ENCODE data around the gene GGT7. TPM values are rescaled to one million over a fixed set of nuclear protein-coding genes. Genes with fewer than 3 reads are reported as not detected.

Gene GGT7
- total and polyA plus RNA-seq, 9 of the 15 experiments (the other 6 are each of a cell fraction or from before 2014, with no cell fraction given): 0.04 to 18.3 (median 5.9) TPM

DNA sequence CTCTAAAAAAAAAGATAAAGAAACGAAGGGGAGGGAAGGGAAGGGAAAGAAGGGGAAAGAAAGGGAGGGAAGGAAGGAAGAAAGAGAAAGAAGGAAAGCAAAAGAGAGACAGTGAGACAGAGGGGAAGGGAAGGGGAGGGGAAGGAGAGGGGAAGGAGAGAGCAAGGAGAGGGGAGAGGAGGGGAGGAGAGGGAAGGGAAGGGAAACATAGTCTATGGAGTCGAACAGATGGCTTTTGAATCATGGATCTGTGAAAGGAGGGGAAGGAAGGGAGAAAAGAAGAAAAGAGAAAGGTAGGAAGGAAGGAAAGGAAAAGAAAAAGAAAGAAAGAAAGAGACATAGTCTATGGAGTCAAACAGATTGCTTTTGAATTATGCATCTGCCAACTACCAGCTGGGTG, 30.5 kb downstream of the GGT7 start (continued):
- TF ChIP-seq, protein P1, sequence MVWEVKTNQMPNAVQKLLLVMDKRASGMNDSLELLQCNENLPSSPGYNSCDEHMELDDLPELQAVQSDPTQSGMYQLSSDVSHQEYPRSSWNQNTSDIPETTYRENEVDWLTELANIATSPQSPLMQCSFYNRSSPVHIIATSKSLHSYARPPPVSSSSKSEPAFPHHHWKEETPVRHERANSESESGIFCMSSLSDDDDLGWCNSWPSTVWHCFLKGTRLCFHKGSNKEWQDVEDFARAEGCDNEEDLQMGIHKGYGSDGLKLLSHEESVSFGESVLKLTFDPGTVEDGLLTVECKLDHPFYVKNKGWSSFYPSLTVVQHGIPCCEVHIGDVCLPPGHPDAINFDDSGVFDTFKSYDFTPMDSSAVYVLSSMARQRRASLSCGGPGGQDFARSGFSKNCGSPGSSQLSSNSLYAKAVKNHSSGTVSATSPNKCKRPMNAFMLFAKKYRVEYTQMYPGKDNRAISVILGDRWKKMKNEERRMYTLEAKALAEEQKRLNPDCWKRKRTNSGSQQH (CRISPR knock-in tag; IDR thresholded peaks at IDR 0.05): peak; percentile 64; the same call in 1 of the 2 replicates
- TF ChIP-seq HOXB6 (CRISPR knock-in tag; IDR thresholded peaks at IDR 0.05; ENCODE audit: borderline replicate concordance) (no peak), HCFC1 (IDR thresholded peaks at IDR 0.05; ENCODE audit: low read depth, low read length) (no peak), ZNF699 (CRISPR knock-in tag; IDR thresholded peaks at IDR 0.05; ENCODE audit: insufficient replicate concordance) (no peak), ZSCAN32 (CRISPR knock-in tag; IDR thresholded peaks at IDR 0.05) (no peak), EHMT2 (IDR thresholded peaks at IDR 0.05) (no peak), FOXK1 (CRISPR knock-in tag; IDR thresholded peaks at IDR 0.05; ENCODE audit: borderline replicate concordance) (no peak), ZNF212 (CRISPR knock-in tag; IDR thresholded peaks at IDR 0.05) (no peak)
- TF ChIP-seq, protein P2, sequence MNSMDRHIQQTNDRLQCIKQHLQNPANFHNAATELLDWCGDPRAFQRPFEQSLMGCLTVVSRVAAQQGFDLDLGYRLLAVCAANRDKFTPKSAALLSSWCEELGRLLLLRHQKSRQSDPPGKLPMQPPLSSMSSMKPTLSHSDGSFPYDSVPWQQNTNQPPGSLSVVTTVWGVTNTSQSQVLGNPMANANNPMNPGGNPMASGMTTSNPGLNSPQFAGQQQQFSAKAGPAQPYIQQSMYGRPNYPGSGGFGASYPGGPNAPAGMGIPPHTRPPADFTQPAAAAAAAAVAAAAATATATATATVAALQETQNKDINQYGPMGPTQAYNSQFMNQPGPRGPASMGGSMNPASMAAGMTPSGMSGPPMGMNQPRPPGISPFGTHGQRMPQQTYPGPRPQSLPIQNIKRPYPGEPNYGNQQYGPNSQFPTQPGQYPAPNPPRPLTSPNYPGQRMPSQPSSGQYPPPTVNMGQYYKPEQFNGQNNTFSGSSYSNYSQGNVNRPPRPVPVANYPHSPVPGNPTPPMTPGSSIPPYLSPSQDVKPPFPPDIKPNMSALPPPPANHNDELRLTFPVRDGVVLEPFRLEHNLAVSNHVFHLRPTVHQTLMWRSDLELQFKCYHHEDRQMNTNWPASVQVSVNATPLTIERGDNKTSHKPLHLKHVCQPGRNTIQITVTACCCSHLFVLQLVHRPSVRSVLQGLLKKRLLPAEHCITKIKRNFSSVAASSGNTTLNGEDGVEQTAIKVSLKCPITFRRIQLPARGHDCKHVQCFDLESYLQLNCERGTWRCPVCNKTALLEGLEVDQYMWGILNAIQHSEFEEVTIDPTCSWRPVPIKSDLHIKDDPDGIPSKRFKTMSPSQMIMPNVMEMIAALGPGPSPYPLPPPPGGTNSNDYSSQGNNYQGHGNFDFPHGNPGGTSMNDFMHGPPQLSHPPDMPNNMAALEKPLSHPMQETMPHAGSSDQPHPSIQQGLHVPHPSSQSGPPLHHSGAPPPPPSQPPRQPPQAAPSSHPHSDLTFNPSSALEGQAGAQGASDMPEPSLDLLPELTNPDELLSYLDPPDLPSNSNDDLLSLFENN (IDR thresholded peaks at IDR 0.05; ENCODE audit: low read depth in 2 of 2, low read length in 2 of 2): no peak
- TF ChIP-seq, protein P3, sequence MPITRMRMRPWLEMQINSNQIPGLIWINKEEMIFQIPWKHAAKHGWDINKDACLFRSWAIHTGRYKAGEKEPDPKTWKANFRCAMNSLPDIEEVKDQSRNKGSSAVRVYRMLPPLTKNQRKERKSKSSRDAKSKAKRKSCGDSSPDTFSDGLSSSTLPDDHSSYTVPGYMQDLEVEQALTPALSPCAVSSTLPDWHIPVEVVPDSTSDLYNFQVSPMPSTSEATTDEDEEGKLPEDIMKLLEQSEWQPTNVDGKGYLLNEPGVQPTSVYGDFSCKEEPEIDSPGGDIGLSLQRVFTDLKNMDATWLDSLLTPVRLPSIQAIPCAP (CRISPR knock-in tag; IDR thresholded peaks at IDR 0.05; ENCODE audit: borderline replicate concordance): no peak
- TF ChIP-seq, protein P4, sequence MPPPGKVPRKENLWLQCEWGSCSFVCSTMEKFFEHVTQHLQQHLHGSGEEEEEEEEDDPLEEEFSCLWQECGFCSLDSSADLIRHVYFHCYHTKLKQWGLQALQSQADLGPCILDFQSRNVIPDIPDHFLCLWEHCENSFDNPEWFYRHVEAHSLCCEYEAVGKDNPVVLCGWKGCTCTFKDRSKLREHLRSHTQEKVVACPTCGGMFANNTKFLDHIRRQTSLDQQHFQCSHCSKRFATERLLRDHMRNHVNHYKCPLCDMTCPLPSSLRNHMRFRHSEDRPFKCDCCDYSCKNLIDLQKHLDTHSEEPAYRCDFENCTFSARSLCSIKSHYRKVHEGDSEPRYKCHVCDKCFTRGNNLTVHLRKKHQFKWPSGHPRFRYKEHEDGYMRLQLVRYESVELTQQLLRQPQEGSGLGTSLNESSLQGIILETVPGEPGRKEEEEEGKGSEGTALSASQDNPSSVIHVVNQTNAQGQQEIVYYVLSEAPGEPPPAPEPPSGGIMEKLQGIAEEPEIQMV (tag; conservative IDR thresholded peaks at IDR 0.05; ENCODE audit: low read depth): no peak
